IPS DF 6.9 (cell line): ENCODE measurements around the gene ENTREP3.

ENCODE experiments used
- DNase-seq: peaks from one replicate; pipeline ENCODE4 v3.0.0-alpha.2; 2013; ENCODE audit warnings: low read depth, low spot score
- H3K27ac ChIP-seq: one replicate; pipeline ENCODE4 v1.5.1; 2013; ENCODE audit warnings: low read length, control low read depth
- H3K27me3 ChIP-seq: 2 replicates; pipeline ENCODE4 v1.6.1; 2013; ENCODE audit warnings: mild to moderate bottlenecking, low read length; ENCODE audit not compliant: control insufficient read depth, insufficient read depth
- H3K36me3 ChIP-seq: 2 replicates; pipeline ENCODE4 v1.6.1; 2013; ENCODE audit warnings: low read length; ENCODE audit not compliant: control insufficient read depth, insufficient read depth
- H3K4me1 ChIP-seq: 2 replicates; pipeline ENCODE4 v1.6.1; 2013; ENCODE audit warnings: low read length; ENCODE audit not compliant: control insufficient read depth, insufficient read depth
- H3K4me3 ChIP-seq: 2 replicates; pipeline ENCODE4 v1.5.1; 2013; ENCODE audit warnings: mild to moderate bottlenecking, low read length
- H3K9me3 ChIP-seq: 2 replicates; pipeline ENCODE4 v1.6.1; 2013; ENCODE audit warnings: low read length, inconsistent platforms; ENCODE audit not compliant: control insufficient read depth, insufficient read depth
- WGBS: extraction: QIAGEN DNeasy Blood & Tissue Kit; methylation state at CpG from one replicate; pipeline ENCODE4 v1.1.7; 2013; ENCODE audit warnings: mixed read lengths, missing lambda C conversion rate; ENCODE audit not compliant: insufficient read length, insufficient coverage; 5-methylcytosine and 5-hydroxymethylcytosine counted together

Gene ENTREP3

DNA sequence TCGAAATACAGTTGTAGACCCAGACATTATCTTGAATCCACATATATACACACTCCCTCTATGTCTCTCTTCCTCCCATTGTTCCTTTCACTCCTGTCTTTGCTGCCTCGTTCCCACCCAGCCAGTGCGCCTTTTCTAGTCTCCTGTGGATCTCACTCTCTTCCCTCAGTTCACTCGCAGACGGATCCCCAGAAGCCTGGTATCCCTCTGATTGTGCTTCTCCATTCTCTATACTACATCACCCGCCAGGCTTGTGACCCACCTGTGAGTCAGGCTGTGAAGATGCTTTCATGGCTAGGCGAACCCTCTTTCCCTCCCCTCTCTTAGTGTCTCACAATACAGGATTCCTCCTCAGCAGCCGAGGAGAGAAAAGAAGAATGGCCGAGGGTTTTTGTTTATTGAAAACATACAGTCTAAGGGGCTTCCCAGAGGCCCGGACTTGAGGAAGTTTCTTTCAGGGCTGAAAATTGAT is 23.4 kb upstream of the ENTREP3 start:
- no CpG with 5 or more reads among the region's 10 CpGs for WGBS
- no peaks in the 10 kb centered on the region for H3K9me3 ChIP-seq
- no peak overlapping the region for H3K4me3 ChIP-seq
- no peaks in the 10 kb centered on the region for H3K36me3 ChIP-seq
- H3K27ac ChIP-seq, result no peak overlapping the region
- peaks cover 6% of the 10 kb centered on the region for H3K4me1 ChIP-seq
- H3K27me3 ChIP-seq, result no peaks in the 10 kb centered on the region
- DNase-seq, result no peak

DNA sequence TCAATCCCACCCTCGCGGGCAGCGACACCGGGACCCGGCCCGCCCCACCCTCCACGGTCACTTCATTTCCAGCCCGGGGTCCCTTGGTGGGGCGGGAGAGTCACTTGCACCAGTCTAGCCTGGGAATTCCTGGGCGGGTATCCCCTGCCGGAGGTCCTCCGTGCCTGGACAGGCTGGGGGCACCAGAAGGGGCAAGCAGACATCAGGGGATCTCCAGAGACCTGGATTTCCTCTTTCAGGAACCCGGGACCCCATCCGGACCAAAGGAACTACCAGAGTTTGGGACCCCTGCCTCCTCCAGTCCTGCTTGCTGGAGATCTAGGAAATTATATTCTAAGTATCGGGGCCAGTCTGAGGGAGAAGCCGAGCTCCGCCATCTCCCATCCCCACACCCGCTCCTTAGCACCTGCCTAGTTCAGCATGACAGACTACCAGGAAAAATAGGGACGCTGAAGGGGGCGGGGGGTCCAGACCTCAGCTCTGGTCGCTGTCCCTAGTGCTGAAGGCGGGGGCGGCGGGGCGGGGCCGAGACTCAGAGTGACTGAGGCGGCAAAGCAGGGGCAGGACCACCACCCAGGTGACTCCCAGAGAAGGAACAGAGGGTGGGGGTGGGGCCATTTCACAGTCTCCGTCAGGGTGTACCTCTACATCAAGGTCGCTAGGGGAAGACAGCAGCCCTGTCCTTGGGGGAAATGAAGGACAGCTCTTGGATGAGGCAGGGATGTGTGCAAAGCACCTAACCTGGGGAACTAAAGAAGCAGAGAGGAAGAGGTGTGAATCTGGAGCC is 22.8 kb upstream of the ENTREP3 start:
- H3K4me1 ChIP-seq, result peaks cover 8% of the 10 kb centered on the region
- peak overlapping the region; percentile 70; the same call in 1 of the 2 replicates for H3K4me3 ChIP-seq
- no peak for DNase-seq
- no peaks in the 10 kb centered on the region for H3K36me3 ChIP-seq
- no peaks in the 10 kb centered on the region for H3K27me3 ChIP-seq
- no CpG with 5 or more reads among the region's 29 CpGs for WGBS
- H3K9me3 ChIP-seq, result no peaks in the 10 kb centered on the region
- H3K27ac ChIP-seq, result no peak overlapping the region

DNA sequence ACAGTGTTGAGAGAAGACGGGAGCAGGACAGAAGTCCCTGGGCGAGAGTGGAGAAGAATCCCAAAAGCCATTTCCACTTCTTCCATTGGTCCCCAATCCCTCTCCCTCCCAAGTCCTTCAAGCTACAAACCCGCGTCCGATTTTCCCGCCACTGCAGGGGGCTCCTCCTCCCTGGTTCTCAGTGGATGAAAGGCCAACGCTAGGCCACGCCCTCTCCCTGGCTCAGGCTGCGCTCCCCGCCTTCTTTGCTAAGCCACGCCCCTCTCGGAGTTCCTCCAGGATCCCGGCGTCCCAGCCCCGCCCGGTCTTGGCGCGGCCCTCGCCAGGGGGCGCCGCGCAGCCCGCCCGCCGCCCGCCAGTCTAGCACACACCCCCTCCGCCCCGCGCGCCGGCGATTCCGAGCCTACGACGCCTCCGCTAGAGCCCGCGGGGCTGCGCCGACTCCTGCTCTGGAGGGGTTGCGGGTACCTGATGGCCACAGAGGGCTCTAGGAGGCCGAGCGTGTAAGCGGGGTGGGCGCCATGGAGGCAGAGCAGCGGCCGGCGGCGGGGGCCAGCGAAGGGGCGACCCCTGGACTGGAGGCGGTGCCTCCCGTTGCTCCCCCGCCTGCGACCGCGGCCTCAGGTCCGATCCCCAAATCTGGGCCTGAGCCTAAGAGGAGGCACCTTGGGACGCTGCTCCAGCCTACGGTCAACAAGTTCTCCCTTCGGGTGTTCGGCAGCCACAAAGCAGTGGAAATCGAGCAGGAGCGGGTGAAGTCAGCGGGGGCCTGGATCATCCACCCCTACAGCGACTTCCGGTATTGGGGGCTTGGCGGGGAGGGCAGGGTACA is 22.0 kb upstream of the ENTREP3 start, which contains the start of gene HCN3:
Gene HCN3 (plus strand): TSS at position 394 of the 832 bp plus-strand sequence. CDS start 128 bp downstream, at position 522.
- Histone ChIP-seq H3K4me3 (peak within 1 kb of the TSS; percentile 70), H3K36me3 (no peaks in the 10 kb centered on the region), H3K9me3 (no peaks in the 10 kb centered on the region), H3K4me1 (peaks cover 8% of the 10 kb centered on the region), H3K27me3 (no peaks in the 10 kb centered on the region), H3K27ac (no peak within 1 kb of the TSS)
- no CpG with 5 or more reads among the region's 68 CpGs for WGBS
- peak; percentile 99 for DNase-seq

DNA sequence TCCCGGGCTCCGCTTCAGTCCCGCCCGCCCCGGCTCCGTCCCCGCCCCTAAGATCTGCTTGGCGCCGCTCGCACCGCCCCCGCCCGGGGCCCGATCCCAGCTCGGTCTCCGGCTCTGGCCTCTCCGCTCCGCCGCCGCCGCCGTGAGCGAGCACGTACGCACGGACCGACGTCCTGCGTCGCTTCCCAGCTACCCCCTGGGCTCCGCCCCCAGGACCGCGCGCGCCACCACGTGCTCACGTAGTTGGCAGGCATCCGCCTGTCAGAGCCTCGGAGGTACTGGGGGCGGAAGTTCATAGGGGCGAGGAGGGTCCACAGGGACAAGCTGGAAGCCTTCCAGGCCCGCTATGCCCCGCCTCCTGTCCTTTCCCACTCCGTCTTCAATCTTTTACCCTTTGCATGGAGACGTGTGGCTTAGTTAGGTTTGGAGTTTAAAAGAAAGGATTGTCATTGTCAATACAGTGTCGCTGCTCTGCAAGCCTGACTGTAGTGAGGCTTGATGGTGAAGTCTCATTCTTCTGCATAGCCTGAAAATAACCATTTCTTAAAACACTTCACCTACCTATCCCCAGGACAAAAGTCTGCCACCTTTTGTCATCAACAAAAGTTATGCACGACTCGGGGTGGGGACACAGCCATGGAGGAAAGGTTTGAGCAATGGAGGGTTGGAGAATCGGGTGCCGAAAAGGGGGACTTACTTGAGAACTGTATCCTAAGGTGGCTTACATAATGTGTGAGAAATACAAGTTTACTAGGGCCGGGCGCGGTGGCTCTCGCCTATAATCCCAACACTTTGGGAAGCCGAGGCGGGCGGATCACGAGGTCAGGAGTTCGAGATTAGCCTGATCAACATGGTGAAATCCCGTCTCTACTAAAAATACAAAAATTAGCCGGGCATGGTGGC is 18.3 kb upstream of the ENTREP3 start, which contains the start of gene CLK2:
Gene CLK2 (minus strand): TSS at position 162 of the 903 bp plus-strand sequence. CDS start 2,527 bp downstream, outside the sequence.
- no CpG with 5 or more reads among the region's 61 CpGs for WGBS
- peaks cover 4% of the 10 kb centered on the region; the same call in 1 of the 2 replicates for H3K4me1 ChIP-seq
- H3K27ac ChIP-seq, result no peak within 1 kb of the TSS
- H3K36me3 ChIP-seq, result peaks cover 19% of the 10 kb centered on the region
- H3K27me3 ChIP-seq, result no peaks in the 10 kb centered on the region
- DNase-seq, result no peak
- H3K9me3 ChIP-seq, result no peaks in the 10 kb centered on the region
- peak within 1 kb of the TSS; percentile 100 for H3K4me3 ChIP-seq

DNA sequence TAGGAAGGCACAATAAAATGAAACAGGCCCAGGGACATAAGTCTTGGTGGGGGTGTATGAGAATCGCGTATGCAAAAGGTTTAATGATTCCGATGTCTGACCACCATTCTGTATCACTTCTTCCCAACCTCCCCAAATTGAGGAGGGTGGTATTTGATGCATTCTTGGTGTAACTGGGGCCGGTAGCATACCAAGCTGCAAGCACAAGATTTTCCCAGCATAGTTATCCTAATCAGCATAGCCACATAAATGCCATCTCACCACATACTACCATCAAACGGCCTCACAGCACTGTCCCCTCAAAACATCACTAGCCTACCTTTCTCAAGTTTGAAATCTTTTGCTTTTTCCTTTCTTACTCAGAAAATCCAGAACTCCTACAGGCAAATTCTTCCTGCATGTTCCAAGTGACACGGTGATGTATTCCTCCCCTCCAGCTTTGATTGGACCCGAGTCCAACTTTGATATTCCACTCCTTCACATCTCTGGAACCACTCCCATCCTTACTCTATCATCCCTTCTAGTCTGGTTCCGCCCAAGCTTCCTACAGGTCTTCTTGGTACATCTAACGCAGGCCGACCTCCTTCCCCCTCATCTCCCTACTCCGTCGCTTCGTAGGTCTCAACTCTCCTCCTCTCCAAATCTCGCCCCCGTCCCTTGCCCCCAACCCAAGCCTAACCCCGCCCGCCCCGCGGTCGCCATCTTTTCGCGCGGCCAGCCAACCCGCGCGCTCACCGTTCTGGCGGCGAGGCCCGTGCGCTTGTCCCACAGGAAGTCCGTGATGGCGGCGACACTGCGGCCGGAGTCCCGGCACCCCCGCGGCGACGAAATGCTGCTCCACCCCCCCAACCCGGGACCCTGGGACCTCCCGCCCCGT is 17.4 kb upstream of the ENTREP3 start:
- Histone ChIP-seq H3K27me3 (no peaks in the 10 kb centered on the region), H3K4me3 (peak overlapping the region; percentile 100), H3K9me3 (no peaks in the 10 kb centered on the region), H3K4me1 (peaks cover 3% of the 10 kb centered on the region; the same call in 1 of the 2 replicates), H3K27ac (no peak overlapping the region), H3K36me3 (peaks cover 28% of the 10 kb centered on the region)
- DNase-seq, result no peak
- WGBS, result no CpG with 5 or more reads among the region's 44 CpGs

DNA sequence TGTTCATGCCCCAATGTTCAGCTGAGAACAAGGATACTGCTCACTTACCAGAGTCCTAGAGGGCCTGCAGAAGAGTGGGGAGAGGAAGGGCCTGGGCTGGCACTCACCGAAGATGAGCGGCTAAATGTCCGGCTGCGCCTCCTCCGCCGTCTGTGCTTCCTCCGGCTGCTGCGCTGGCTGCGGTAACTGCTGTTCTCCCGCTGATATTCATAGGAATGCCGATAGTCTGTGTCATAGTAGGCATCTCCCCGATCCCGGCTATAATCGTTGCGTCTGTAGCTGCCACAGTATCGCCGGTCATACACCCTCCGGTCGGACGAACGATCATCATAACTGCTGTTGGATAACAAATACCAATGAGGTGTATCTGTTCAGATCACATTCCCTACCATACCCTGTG is 14.1 kb upstream of the ENTREP3 start:
- no peaks in the 10 kb centered on the region for H3K27me3 ChIP-seq
- no peak overlapping the region for H3K4me3 ChIP-seq
- DNase-seq, result no peak
- WGBS, result no CpG with 5 or more reads among the region's 21 CpGs
- H3K9me3 ChIP-seq, result no peaks in the 10 kb centered on the region
- H3K4me1 ChIP-seq, result peaks cover 3% of the 10 kb centered on the region; the same call in 1 of the 2 replicates
- peaks cover 48% of the 10 kb centered on the region for H3K36me3 ChIP-seq
- no peak overlapping the region for H3K27ac ChIP-seq

DNA sequence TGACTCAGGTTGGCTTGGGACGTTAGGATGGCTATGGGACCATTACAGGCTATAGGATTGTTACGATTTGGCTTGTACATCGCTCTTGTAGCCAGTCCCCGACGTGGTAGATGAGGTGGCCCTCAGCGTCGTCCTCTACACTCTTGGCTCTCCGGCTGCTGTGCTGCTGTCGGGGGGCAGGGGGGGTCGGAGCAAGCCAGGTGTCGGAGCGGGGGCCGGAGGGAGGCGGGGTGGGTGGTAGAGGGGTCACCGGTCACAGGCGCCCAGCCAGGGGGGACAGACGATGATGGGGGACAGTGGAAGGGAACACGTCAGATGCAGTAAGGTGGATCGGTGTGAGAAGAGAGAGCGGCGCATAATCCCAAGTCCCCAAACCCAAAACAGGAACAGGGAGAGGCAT is 13.3 kb upstream of the ENTREP3 start:
- Histone ChIP-seq H3K36me3 (peaks cover 54% of the 10 kb centered on the region), H3K4me1 (peaks cover under 1% of the 10 kb centered on the region; the same call in 1 of the 2 replicates), H3K9me3 (no peaks in the 10 kb centered on the region), H3K27ac (no peak overlapping the region), H3K4me3 (no peak overlapping the region), H3K27me3 (no peaks in the 10 kb centered on the region)
- no peak for DNase-seq
- no CpG with 5 or more reads among the region's 21 CpGs for WGBS

DNA sequence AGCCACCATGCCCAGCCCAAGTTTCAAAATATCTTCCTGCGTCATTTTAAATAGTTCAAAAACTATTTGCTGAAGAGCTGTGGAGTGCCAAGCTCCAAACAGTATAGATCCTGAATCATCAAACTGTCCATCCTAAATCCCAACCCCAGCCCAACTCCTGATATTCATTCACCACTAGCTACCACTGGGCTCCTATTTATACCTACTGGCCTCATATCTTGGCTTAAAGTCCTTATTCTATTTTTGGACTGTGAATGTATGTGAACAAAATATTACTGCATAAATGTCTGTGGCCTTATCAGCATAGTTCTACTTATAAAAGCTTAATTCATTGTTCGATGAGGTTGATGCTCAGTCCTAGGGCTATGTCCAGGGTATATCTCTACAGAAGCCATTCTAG is 12.1 kb upstream of the ENTREP3 start:
- WGBS, result no CpG with 5 or more reads among the region's 2 CpGs
- peaks cover 61% of the 10 kb centered on the region for H3K36me3 ChIP-seq

DNA sequence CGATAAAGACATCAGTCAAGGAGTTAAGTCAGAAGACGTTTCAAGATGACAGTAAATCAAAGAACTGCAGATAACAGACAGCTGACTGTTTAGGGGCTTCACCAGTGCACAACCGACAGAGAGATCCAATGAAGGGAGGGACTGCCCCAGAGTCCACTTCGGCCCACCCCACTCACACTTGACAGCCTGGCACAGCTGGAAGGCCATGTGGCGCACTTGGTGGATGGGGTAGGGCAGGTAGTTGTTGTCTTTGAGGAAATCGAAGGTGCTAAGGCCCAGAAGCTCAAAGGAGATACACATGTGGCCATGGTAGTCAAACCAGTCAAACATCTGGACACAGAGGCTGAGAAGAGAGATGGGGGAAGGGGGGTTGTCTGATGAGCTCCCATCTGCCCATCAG is 11.3 kb upstream of the ENTREP3 start:
- H3K9me3 ChIP-seq, result no peaks in the 10 kb centered on the region
- no peak overlapping the region for H3K4me3 ChIP-seq
- H3K36me3 ChIP-seq, result peaks cover 61% of the 10 kb centered on the region
- H3K27me3 ChIP-seq, result no peaks in the 10 kb centered on the region
- WGBS, result no CpG with 5 or more reads among the region's 6 CpGs
- H3K27ac ChIP-seq, result no peak overlapping the region
- DNase-seq, result no peak
- H3K4me1 ChIP-seq, result 0 out of 2 replicates have a peak, but pooled peaks cover under 1% of the 10 kb centered on the region

More for the DNA sequence above, 12.1 kb upstream of the ENTREP3 start:
- DNase-seq, result no peak
- Histone ChIP-seq H3K4me1 (no peaks in the 10 kb centered on the region), H3K27me3 (no peaks in the 10 kb centered on the region), H3K9me3 (no peaks in the 10 kb centered on the region), H3K27ac (no peak overlapping the region), H3K4me3 (no peak overlapping the region)
